Keratinocyte (primary cell): ENCODE measurements around the gene CFAP299. TPM values are rescaled to one million over a fixed set of nuclear protein-coding genes. Genes with fewer than 3 reads are reported as not detected.

ENCODE experiments used
- DNase-seq: peaks from one replicate; pipeline ENCODE4 v3.0.0-alpha.2; 2011; ENCODE audit warnings: low read depth, missing footprints, low spot score
- FAIRE-seq: peaks from 2 replicates; lab custom pipeline; 2011; peaks lifted over from hg19 to GRCh38; lab: Jason Lieb, UNC
- H2AFZ ChIP-seq: 2 replicates; pipeline ENCODE4 v1.6.0; 2012; ENCODE audit warnings: low read length, control low read depth, inconsistent platforms; ENCODE audit not compliant: control insufficient read depth
- H3K27ac ChIP-seq: 2 replicates; pipeline ENCODE4 v1.5.1; 2011; ENCODE audit warnings: low read length; ENCODE audit not compliant: control insufficient read depth, insufficient read depth
- H3K27me3 ChIP-seq: 3 replicates; pipeline ENCODE4 v1.6.0; 2011; ENCODE audit warnings: low read length; ENCODE audit not compliant: control insufficient read depth, insufficient read depth; ENCODE audit errors: extremely low read depth
- H3K36me3 ChIP-seq, 2 experiments: 2 replicates in 1 of 2; 3 replicates in 1 of 2; pipeline ENCODE4 v1.5.1; 2011; ENCODE audit warnings: low read length in 2 of 2, mild to moderate bottlenecking in 1 of 2; ENCODE audit not compliant: control insufficient read depth in 2 of 2, insufficient read depth in 2 of 2; ENCODE audit errors: extremely low read depth in 1 of 2
- H3K4me1 ChIP-seq: 3 replicates; pipeline ENCODE4 v1.5.1; 2011; ENCODE audit warnings: low read length; ENCODE audit not compliant: control insufficient read depth, insufficient read depth; ENCODE audit errors: extremely low read depth
- H3K4me2 ChIP-seq: 3 replicates; pipeline ENCODE4 v1.6.0; 2011; ENCODE audit warnings: low read depth, low read length; ENCODE audit not compliant: control insufficient read depth, insufficient read depth; ENCODE audit errors: extremely low read depth
- H3K4me3 ChIP-seq, 3 experiments: fragments of 200-600 bp in 1 of 3; sonication (generic) in 1 of 3; 2 replicates in 2 of 3; 3 replicates in 1 of 3; pipeline ENCODE4 v1.5.1; 2011 to 2016; ENCODE audit warnings: low read length in 3 of 3, mild to moderate bottlenecking in 3 of 3, control low read depth in 2 of 3, inconsistent platforms in 1 of 3, low read depth in 1 of 3, mixed read lengths in 1 of 3, mixed run types in 1 of 3, moderate library complexity in 1 of 3; ENCODE audit not compliant: control insufficient read depth in 2 of 3, insufficient read depth in 2 of 3; ENCODE audit errors: extremely low read depth in 1 of 3
- H3K79me2 ChIP-seq: 2 replicates; pipeline ENCODE4 v1.6.0; 2012; ENCODE audit warnings: low read length; ENCODE audit not compliant: control insufficient read depth, insufficient read depth
- H3K9ac ChIP-seq: 3 replicates; pipeline ENCODE4 v1.6.0; 2011; ENCODE audit warnings: low read length; ENCODE audit not compliant: control insufficient read depth, insufficient read depth; ENCODE audit errors: extremely low read depth
- H3K9me1 ChIP-seq: 3 replicates; pipeline ENCODE4 v1.6.0; 2011; ENCODE audit warnings: low read length; ENCODE audit not compliant: control insufficient read depth, insufficient read depth; ENCODE audit errors: extremely low read depth
- H3K9me3 ChIP-seq: 2 replicates; pipeline ENCODE4 v1.5.1; 2012; ENCODE audit warnings: low read depth, low read length; ENCODE audit not compliant: control insufficient read depth
- H4K20me1 ChIP-seq: 3 replicates; pipeline ENCODE4 v1.6.0; 2011; ENCODE audit warnings: low read length; ENCODE audit not compliant: control insufficient read depth, insufficient read depth; ENCODE audit errors: extremely low read depth
- EZH2 ChIP-seq: IDR thresholded peaks from one replicate; pipeline ENCODE4 v1.6.1; 2012; ENCODE audit warnings: inconsistent platforms, mild to moderate bottlenecking, low read length, moderate library complexity
- dilution Hi-C: fragments of 300-500 bp; cut with MboI; formaldehyde crosslinking; loops from one replicate; pipeline ENCODE4 v1.7.0; 2020; ENCODE audit warnings: low sequenced_read_pairs; ENCODE audit not compliant: extremely low pct_ligation_motif_present
- polyA plus RNA-seq, 5 experiments: library from polyadenylated mRNA; depleted of rRNA in 3 of 5; stranded (reverse) in 3 of 5; stranded (forward) in 1 of 5; unstranded in 1 of 5; fragments of >200 nt; gene quantifications; 1 replicate in 1 of 5; 2 replicates in 3 of 5; 3 replicates in 1 of 5; pipeline versions ENCODE4 v1.2.1 to v1.2.3, GENCODE V29; 2011 to 2012; ENCODE audit warnings: missing spikeins in 2 of 5, low read depth in 1 of 5, low replicate concordance in 1 of 5
- TF ChIP-seq, protein P1 (sequence below), 3 experiments: IDR thresholded peaks in 1 of 3; conservative IDR thresholded peaks in 1 of 3; optimal IDR thresholded peaks in 1 of 3; 2 replicates in 2 of 3; 3 replicates in 1 of 3; pipeline versions ENCODE3 to v1.5.1; 2011; ENCODE audit warnings: low read length in 3 of 3, mild to moderate bottlenecking in 3 of 3, moderate library complexity in 2 of 3, control low read depth in 1 of 3, inconsistent platforms in 1 of 3; ENCODE audit not compliant: insufficient read depth in 2 of 3; ENCODE audit errors: extremely low read depth in 1 of 3

CFAP299 gene
- polyA plus RNA-seq, 1 donor (not counting 4 experiments of a cell fraction or from before 2014, with no cell fraction given), result 0.14 TPM

DNA sequence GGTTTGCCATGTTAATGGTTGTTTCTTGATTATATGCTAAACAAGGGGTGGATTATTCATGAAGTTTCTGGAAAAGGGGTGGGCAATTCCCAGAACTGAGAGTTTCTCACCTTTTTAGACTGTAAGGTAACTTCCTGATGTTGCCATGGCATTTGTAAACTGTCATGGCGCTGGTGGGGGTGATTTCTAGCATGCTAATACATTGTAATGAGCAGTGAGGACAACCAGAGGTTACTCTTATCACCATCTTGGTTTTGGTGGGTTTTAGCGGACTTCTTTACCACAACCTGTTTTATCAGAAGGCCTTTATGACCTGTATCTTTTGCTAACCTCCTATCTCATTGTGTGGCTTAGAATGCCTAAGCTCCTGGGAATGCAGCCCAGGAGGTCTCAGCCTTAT is 81.5 kb downstream of the CFAP299 start:
- Histone ChIP-seq H3K79me2 (no peaks in the 10 kb centered on the region), H3K9ac (no peak overlapping the region), H3K9me3 (no peaks in the 10 kb centered on the region), H3K36me3 (no peaks in the 10 kb centered on the region), H4K20me1 (no peaks in the 10 kb centered on the region), H3K27ac (no peak overlapping the region), H3K27me3 (no peaks in the 10 kb centered on the region), H3K4me1 (no peaks in the 10 kb centered on the region), H3K9me1 (no peaks in the 10 kb centered on the region), H3K4me3 (no peak overlapping the region), H3K4me2 (no peak overlapping the region), H2AFZ (no peak overlapping the region)
- no peak for DNase-seq
- dilution Hi-C loops, result no loop called here
- TF ChIP-seq EZH2, result no peak
- no peak for FAIRE-seq

DNA sequence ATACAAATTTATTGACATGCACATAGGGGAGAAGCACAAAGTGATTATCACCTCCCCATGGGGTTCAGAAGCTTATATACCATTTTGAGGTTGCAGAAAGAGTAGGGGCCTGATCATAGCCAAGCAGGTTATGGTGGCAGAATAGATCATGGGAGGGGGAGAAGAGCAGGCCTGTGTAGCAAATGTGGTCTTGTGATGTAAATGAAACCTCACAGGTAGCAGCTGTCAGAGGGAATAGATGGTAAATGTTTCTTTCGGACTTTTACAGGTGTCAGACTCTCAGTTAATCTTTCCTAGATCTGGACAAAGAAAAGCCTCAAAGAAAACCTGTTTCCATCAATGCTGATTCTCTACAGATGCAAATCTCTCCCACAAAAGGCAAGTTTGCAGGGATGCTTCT is 84.4 kb downstream of the CFAP299 start:
- H4K20me1 ChIP-seq, result no peaks in the 10 kb centered on the region
- H3K4me2 ChIP-seq, result no peak overlapping the region
- FAIRE-seq, result no peak
- no peaks in the 10 kb centered on the region for H3K4me1 ChIP-seq
- H3K27me3 ChIP-seq, result no peaks in the 10 kb centered on the region
- no peak overlapping the region for H3K27ac ChIP-seq
- H3K79me2 ChIP-seq, result no peaks in the 10 kb centered on the region
- no peaks in the 10 kb centered on the region for H3K9me1 ChIP-seq
- H2AFZ ChIP-seq, result no peak overlapping the region
- no peak for DNase-seq
- H3K9me3 ChIP-seq, result no peaks in the 10 kb centered on the region
- no peaks in the 10 kb centered on the region for H3K36me3 ChIP-seq
- dilution Hi-C loops, result no loop called here
- H3K4me3 ChIP-seq, result no peak overlapping the region
- no peak for TF ChIP-seq EZH2
- TF ChIP-seq, protein P1, sequence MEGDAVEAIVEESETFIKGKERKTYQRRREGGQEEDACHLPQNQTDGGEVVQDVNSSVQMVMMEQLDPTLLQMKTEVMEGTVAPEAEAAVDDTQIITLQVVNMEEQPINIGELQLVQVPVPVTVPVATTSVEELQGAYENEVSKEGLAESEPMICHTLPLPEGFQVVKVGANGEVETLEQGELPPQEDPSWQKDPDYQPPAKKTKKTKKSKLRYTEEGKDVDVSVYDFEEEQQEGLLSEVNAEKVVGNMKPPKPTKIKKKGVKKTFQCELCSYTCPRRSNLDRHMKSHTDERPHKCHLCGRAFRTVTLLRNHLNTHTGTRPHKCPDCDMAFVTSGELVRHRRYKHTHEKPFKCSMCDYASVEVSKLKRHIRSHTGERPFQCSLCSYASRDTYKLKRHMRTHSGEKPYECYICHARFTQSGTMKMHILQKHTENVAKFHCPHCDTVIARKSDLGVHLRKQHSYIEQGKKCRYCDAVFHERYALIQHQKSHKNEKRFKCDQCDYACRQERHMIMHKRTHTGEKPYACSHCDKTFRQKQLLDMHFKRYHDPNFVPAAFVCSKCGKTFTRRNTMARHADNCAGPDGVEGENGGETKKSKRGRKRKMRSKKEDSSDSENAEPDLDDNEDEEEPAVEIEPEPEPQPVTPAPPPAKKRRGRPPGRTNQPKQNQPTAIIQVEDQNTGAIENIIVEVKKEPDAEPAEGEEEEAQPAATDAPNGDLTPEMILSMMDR (optimal IDR thresholded peaks at IDR 0.05 in 1 of 3, IDR thresholded peaks at IDR 0.05 in 1 of 3, conservative IDR thresholded peaks at IDR 0.05 in 1 of 3; ENCODE audit: extremely low read depth in 1 of 3, insufficient read depth in 2 of 3, low read length in 3 of 3), result no peak
- H3K9ac ChIP-seq, result no peak overlapping the region

DNA sequence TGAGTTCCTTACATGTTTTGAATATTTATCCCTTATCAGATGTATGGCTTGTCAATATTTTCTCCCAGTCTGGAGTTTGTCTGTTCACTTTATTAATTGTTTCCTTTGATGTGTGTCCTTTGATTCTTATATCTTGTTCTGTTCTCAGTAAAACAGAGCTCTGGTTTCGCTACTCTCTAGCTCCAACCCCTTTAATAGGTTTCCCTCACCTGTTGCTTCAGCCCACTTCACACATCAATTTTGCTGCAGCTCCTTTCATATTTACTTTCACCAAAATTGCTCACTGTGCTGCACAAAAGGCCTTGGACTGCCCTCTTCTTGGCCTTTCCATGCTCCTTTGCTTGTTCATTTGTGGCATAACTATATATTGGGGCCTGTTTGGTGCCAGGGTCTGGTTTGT is 85.1 kb downstream of the CFAP299 start:
- Histone ChIP-seq H2AFZ (no peak overlapping the region), H3K4me1 (no peaks in the 10 kb centered on the region), H3K4me2 (no peak overlapping the region), H3K4me3 (no peak overlapping the region), H3K36me3 (no peaks in the 10 kb centered on the region), H3K27ac (no peak overlapping the region), H3K9ac (no peak overlapping the region), H4K20me1 (no peaks in the 10 kb centered on the region), H3K79me2 (no peaks in the 10 kb centered on the region), H3K9me1 (no peaks in the 10 kb centered on the region), H3K27me3 (no peaks in the 10 kb centered on the region), H3K9me3 (no peaks in the 10 kb centered on the region)
- no peak for TF ChIP-seq EZH2
- TF ChIP-seq, protein P1 (optimal IDR thresholded peaks at IDR 0.05 in 1 of 3, IDR thresholded peaks at IDR 0.05 in 1 of 3, conservative IDR thresholded peaks at IDR 0.05 in 1 of 3; ENCODE audit: extremely low read depth in 1 of 3, insufficient read depth in 2 of 3, low read length in 3 of 3), result no peak
- FAIRE-seq (no peak), DNase-seq (no peak)
- dilution Hi-C loops, result no loop called here
